ENCODE data around the gene MRTFB.

MRTFB gene

DNA sequence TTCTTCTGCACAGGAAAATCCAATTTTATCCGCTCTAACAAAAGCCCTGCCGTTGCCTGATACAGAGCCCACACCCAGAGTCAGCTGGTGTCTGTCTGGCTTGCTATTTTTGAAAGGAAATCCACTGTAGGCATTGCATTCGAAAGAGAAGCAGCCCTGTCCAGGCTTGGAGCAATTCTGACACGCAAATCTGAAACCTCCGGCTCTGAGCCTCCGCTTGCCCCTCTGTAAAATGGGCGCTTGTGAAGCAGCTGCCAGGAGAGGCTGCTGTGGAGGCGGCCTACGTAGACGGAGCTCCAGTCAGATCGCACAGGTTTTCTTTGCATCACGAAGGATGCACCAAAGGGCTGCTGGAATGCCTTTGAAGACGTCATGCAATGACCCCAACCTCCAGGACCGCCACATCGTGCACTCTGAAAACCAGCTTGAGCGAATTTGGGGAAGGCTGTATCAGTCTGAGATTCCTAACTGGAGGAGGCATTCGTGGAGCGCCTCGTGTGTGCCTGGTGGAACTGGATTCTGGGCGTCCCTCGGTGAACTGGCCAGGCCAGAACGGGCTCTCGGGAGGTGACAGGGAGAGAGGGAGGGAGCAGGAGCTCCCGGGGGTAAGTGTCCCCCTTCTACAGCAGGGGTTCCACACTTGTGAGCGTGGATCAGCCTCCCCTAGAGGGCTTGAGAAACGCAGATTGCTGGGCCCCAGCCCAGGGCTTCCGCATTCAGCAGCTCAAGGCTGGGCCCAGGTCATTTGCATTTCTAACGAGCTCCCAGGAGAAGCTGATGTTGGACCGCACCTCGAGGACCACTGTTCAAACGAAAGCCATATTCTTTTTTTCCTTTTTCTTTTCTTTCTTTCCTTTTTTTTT lies 215.5 kb downstream of the MRTFB start:
- DNase-seq (ENCODE audit: low spot score) = no peak

- no peak for DNase-seq (ENCODE audit: low spot score)
Observed at GRCh38 chr16:14289692-14290340, 218.7 kb downstream of the MRTFB start.

- DNase-seq (ENCODE audit: low spot score) = no peak
Observed at GRCh38 chr16:14291286-14291685, 220.2 kb downstream of the MRTFB start.

DNA sequence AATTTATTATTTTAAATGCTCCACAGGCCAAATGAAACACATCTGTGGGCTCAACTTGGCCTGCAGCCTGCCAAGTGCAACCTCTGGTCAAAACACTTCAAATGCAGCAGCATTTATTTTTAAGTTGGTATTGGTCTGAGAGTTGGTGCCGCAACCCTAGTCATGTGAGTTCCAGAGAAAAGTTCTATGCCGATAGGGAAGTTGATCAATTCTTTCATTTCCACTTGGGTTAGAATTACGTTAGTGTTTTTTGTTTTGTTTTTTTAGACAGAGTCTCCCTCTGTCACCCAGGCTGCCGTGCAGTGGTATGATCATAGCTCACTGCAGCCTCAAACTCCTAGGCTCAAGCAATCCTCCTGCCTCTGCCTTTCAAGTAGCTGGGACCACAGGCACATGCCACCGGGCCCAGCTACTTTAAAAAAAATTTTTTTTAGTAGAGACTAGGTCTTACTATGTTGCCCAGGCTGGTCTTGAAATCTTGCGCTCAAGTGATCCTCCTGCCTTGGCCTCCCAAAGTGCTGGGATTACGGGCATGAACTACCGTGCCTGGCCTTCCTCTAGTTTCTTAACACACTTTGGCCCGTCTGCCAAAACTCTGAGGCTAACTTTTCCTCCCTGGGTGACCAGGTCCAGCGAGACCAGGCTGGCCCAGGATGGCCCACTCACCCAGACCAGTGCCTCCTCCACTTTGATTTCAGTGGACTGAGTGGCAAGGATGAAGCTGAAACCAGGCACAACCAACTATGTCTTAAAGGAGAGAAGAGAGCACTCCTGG lies 221.1 kb downstream of the MRTFB start:
- no peak for DNase-seq (ENCODE audit: low spot score)

DNA sequence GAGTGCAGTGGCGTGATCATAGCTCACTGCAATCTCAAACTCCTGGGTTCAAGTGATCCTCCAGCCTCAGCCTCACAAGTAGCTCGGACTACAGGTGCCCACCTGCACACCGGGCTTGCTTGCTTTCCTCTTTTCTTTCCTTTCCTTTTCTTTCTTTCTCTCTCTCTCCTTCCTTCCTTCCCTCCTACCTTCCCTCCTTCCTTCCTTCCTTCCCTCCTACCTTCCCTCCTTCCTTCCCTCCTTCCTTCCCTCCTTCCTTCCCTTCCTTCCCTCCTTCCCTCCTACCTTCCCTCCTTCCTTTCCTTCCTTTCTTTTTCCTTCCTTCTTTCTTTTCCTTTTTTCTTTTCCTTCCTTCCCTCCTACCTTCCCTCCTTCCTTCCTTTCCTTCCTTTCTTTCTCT lies 225.5 kb downstream of the MRTFB start:
- no peak for DNase-seq (ENCODE audit: low spot score)

GRCh38 chr16:14298374-14299122 lies 227.4 kb downstream of the MRTFB start:
- DNase-seq (ENCODE audit: low spot score) = no peak

DNA sequence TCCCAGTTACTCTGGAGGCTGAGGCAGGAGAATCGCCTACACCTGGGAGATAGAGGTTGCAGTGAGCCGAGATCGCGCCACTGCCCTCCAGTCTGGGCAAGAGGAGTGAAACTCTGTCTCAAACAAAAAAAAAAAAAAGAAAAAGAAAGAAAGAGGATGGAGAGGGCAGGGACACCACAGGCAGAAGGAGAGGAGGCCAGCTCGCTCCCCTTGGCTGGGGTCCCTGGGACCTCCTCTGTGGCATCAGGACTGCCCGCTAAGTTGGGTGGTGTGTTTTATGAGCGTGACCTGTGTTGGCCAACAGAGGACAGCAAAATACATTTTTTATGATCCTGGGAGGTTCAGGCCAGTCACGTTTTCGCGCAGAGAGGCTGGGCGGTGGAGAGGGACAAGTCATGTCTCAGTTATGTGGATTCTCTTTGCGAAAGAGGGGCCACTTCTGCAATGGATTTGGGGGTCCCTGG lies 229.6 kb downstream of the MRTFB start:
- DNase-seq (ENCODE audit: low spot score) = peak; percentile 83

GRCh38 chr16:14301169-14302030 lies 230.3 kb downstream of the MRTFB start:
- no peak for DNase-seq (ENCODE audit: low spot score)

GRCh38 chr16:14302031-14302398 lies 230.9 kb downstream of the MRTFB start:
- DNase-seq (ENCODE audit: low spot score) = peak; percentile 93

DNA sequence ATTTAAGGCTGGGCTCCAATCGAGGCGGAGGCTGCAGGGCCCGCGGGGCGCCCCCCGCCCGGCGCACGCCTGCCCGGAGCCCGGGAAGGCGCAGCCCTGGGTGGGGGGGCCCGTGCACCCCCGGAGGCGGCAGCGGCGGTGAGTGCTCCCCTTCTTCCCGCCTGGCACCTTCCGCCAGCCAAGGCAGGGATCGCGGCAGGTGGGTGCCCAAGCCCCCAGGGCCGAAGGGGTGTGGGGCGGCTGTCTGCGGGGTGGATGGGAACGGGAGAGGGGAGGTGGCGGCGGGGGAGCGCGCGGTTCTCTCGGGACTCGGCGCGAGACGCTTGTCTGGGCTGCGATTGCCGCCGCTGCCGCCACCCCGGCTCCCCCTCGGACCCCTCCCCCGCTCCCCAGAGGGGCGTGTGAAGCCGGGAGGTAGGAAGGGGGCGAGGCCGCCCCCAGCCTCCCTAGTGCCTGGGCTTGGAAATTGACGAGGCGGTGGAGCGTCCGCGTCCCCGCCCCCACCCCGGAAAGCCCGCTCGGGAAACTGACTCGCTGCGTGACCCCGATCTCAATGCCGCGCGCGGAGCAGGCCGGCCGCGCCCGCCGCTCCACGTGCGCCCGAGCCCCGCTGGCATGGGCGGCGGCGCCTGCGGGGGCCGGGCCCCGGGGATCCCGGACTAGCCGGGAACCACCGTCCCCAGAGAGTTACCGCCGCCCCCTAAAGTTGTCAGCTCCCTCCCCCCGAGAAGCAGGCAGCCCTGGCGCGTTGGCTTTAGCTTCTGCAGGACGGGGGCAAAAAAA lies 231.5 kb downstream of the MRTFB start:
- DNase-seq (ENCODE audit: low spot score) = peak; percentile 60

DNA sequence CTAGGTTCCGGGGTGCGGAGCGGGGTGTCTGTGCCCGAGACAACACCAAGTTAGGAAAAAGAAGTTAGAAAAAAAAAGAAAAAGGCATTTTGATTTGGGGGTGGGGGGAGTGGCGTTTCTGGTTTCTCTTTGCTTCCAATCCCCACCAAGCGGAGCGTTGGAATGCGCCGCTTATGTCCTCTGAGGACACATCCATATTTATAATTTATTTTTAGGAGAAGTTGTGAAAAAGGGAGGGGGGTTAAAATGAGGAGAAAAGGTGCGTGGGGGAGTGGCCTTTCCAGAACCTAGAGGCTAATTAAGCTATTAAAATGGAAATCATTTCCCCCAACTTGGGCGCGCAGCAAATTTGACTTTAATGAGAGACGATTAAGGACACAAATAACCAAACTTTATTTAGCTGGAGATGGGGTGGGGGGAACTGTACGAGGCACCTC lies 232.1 kb downstream of the MRTFB start:
- no peak for DNase-seq (ENCODE audit: low spot score)

DNA sequence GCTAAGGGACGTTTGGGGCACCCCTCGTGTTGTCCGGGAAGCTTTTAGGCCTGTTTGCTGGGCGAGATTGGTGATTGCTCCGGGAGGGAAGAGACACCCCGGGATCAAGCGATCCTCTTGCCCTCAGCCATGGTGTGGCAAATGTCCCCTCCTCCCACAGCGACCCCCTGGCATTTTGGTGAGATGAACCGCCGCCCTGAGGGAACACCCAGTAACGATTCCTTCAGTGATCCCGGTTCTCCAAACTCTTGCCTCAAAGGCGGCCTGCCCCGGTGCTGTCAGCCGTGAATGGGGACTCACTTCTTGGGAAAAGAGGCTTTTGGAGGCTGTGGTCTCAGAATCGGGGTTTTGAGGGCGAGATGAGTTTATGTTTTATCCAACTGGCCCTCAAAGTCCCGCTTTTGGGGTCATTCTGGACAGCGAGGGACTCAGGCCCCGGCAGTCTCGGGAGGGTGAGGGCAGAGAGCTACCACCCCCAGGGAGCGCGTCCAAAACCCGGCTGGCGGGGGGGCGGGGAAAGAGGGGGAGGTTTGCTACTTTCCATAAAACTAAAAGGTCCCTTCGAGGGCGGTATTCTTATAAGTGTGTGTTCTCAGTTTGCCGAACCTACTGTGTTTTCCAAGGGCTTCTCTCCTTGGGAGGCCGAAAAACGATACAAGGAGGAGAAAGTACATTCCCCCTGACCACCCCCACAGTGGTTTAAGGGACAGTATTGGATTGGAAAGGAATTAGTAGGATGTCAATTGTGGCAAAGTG lies 232.7 kb downstream of the MRTFB start:
- DNase-seq (ENCODE audit: low spot score) = no peak

- DNase-seq (ENCODE audit: low spot score) = no peak
Observed at GRCh38 chr16:14304891-14305460, 233.9 kb downstream of the MRTFB start.

DNA sequence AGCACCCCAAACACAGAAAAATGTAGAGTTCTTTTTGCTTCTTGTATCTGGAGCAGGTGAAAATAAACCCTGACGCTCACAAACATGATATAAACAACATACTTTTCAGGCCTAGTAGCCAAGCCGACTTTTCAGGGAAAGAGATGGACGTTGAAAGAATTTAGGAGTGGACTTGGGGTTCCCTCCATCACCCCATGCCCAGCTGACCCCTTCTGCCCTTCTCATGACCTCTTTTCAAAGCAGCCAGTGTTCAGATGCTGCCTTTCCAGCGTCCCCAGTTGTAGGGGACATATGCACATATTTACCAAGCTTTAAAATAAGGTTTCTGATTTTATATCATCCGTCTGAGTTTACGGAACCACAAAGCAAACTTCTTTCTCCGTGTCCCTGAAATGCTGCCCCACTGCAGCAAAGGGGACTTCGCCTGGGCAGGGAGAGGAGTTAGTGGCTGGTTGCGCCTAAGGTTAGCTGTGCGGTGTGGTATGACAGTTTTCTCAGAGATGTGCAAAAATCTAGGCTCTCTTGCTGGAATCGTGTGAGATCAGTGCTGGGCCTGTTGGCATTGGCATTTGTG lies 235.5 kb downstream of the MRTFB start:
- no peak for DNase-seq (ENCODE audit: low spot score)

- no peak for DNase-seq (ENCODE audit: low spot score)
Observed at GRCh38 chr16:14307059-14307526, 236.0 kb downstream of the MRTFB start.

- DNase-seq (ENCODE audit: low spot score) = no peak
Observed at GRCh38 chr16:14307527-14308367, 236.6 kb downstream of the MRTFB start.

GRCh38 chr16:14308368-14308723 lies 237.2 kb downstream of the MRTFB start:
- no peak for DNase-seq (ENCODE audit: low spot score)

Data from AG08396 (cell line).